LNCaP clone FGC (cell line): ENCODE measurements around the gene MARK3.

Source experiments
- DNase-seq: peaks from one replicate; pipeline ENCODE4 v3.0.0-alpha.2; 2011; ENCODE audit warnings: low read depth
- H3K4me3 ChIP-seq: 2 replicates; pipeline ENCODE4 v1.5.1; 2011; ENCODE audit warnings: mild to moderate bottlenecking, low read depth, low read length, control low read depth
- TF ChIP-seq, protein P1 (sequence below): IDR thresholded peaks from 2 replicates; pipeline ENCODE4 v1.5.1; 2012; ENCODE audit warnings: mild to moderate bottlenecking; ENCODE audit not compliant: control insufficient read depth, insufficient read depth; ENCODE audit errors: extremely low read depth

The MARK3 gene

DNA sequence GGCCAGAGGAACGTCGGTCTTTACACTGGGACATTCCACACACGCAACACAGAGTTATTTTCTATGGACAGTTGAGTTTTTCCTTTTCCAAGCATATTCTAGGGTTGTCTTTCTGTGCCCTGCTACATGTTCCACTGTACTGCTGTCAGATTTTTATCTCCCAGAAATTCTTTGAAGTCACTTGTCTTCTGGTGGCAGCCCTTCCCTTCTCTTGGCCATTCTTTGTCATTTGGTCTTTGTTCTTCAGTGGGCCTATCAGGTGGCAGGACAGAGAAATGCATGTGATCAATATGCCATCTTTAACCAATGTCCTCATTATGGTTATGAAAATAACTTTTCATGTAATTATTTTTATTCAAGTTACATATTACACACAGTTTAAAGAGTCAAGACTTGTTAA is 36.3 kb downstream of the MARK3 start:
- no peak overlapping the region for H3K4me3 ChIP-seq
- DNase-seq: no peak
- TF ChIP-seq, protein P1, sequence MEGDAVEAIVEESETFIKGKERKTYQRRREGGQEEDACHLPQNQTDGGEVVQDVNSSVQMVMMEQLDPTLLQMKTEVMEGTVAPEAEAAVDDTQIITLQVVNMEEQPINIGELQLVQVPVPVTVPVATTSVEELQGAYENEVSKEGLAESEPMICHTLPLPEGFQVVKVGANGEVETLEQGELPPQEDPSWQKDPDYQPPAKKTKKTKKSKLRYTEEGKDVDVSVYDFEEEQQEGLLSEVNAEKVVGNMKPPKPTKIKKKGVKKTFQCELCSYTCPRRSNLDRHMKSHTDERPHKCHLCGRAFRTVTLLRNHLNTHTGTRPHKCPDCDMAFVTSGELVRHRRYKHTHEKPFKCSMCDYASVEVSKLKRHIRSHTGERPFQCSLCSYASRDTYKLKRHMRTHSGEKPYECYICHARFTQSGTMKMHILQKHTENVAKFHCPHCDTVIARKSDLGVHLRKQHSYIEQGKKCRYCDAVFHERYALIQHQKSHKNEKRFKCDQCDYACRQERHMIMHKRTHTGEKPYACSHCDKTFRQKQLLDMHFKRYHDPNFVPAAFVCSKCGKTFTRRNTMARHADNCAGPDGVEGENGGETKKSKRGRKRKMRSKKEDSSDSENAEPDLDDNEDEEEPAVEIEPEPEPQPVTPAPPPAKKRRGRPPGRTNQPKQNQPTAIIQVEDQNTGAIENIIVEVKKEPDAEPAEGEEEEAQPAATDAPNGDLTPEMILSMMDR: no peak

DNA sequence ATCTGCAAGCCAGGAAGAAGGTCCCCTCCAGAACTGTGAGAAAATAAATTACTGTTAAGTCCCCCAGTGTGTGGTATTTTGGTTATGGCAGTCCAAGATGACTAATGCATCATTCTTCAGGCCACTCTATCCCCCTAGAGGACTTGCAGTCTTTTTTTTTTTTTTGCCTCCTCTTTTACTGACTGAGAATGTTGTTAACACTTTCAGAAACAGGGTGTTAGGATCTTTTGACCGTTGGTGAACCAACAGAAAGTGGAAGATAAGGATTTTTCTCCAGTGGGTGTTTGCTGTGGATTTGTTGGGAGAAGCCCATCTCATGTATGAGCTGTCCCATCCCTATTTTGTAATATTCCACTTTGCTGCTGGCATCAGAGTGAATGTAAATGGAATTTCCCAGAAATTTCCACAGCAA is 37.8 kb downstream of the MARK3 start:
- no peak for DNase-seq
- TF ChIP-seq, protein P1: no peak
- no peak overlapping the region for H3K4me3 ChIP-seq

DNA sequence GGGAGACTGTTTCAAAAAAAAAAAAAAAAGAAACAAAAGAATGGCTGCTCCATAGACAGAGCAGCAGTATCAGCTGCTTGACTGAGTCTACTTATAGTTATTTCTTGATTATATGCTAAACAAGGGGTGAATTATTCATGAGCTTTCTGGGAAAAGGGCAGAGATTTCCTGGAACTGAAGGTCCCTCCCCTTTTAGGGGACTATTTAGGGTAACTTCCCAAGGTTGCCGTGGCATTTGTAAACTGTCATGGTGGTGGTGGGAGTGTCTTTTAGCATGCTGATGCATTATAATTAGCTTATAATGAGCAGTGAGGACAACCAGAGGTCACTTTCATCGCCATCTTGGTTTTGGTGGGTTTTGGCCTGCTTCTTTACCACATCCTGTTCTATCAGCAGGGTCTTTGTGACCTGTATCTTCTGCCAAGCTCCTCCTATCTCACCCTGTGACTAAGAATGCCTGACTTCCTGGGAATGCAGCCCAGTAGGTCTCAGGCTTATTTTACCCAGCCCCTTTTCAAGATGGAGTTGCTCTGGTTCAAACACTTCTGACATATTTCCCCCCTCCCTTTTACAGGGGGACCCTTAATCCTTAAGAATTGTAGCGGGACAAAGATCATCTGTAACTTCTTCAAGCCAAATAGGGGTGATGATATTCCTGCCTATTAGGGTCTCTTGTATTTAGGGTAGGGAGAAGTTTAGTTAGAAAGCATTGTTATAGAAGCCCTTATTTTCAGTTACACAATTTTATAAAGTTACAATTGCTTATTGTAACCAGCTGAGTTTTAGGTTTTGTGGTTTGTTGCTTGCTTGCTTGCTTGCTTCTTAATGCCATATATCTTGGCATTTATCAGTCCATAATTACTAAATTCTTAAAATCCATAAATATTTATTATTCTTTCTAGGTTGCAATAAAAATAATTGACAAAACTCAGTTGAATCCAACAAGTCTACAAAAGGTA is 42.5 kb downstream of the MARK3 start:
- no peak for DNase-seq
- TF ChIP-seq, protein P1: no peak

DNA sequence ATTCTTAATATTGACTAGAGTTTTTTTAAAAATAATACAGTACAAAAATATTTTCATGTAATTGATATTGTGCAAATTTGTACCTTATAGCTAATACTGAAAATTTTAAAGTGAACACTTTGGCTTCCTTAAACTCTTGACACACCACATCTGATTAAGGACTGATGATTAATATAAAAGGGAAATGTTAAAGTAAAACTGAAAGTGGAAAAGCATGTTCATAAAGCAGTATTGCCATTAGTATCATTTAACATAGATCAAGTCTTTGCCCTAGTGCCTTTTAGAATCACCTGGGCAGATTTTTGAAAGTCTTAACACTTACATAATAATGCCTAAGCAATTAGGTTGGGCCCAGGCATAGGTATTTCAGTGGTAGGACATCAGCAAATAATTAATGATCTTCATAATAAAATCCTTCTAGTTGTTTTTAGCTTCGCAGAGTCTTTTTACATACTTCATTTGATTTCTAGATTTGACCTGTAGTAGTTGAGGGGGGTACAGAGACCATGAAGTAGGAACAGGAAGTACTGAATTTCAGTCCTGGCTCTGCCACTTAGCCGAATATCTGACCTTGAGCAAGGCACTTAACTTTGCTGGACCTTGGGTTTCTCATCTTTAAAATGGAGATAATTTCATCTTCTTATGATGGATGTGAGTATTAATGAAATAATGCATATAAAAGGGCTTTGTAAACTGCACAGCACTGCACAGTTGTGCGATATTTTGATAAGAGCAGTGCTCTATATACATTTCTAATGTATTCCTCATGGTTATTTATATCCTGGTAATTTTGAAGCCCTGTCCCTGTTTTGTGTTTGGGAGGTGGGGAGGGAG is 43.7 kb downstream of the MARK3 start:
- no peak overlapping the region for H3K4me3 ChIP-seq
- TF ChIP-seq, protein P1: no peak
- no peak for DNase-seq

More for the DNA sequence above, 42.5 kb downstream of the MARK3 start:
- no peak overlapping the region for H3K4me3 ChIP-seq

DNA sequence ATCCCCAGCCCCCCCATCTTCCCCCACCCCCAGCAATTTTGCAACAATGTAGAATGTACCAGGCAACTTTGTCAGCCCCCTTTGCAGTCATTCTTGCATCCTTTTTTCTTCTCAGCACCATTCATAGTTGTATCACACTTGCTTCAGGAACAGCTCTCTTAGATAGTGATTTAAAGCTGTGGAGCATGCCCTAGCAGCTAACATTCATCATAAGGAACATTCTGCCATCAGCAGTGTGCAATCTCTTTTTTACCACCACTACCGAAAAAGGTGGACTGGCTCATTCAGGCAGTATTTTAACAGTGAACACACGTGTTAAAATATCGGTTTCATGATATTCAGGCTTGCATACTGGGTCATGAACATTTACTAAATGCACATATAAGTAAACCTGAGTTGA is 45.1 kb downstream of the MARK3 start:
- DNase-seq: no peak
- no peak overlapping the region for H3K4me3 ChIP-seq
- TF ChIP-seq, protein P1: no peak

DNA sequence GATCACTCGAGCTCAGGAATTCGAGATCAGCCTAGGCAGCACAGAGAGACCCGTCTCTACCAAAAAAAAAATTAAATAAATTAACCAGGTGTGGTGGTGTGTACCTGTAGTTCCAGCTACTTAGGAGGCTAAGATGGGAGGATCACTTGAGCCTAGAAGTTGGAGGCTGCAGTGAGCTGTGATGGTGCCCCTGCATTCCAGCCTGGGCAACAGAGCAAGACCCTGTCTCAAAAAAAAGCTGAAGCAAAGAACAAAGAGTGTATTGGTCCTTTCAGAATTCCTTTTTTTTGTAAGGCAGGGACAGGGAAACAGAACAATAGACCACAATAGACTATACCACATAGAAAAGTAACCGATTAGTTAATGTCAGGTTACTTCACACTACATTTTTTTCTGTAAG is 47.4 kb downstream of the MARK3 start:
- no peak overlapping the region for H3K4me3 ChIP-seq
- DNase-seq: no peak
- TF ChIP-seq, protein P1: no peak
